ENCODE results near the gene SEMA5A. TPM values are rescaled to one million over a fixed set of nuclear protein-coding genes. Genes with fewer than 3 reads are reported as not detected.

The SEMA5A gene
- total RNA-seq, 1 experiment from 2014 or later: 9.3 TPM

- ChIA-PET POLR2A (no interaction called here), CTCF (no interaction called here)
- Mint-ChIP-seq H3K4me3 (no peak overlapping the region), H3K4me1 (peaks cover 6% of the 10 kb centered on the region; the same call in 1 of the 2 replicates), H3K36me3 (peaks cover 3% of the 10 kb centered on the region), H3K27ac (no peak overlapping the region), H3K27me3 (ENCODE audit: low read depth) (no peaks in the 10 kb centered on the region), H3K9me3 (peaks cover 18% of the 10 kb centered on the region)
- no peak for ATAC-seq
- TF ChIP-seq CREB1 (CRISPR knock-in tag; IDR thresholded peaks at IDR 0.05) (no peak), ZNF281 (CRISPR knock-in tag; IDR thresholded peaks at IDR 0.05) (no peak), ZNF232 (CRISPR knock-in tag; IDR thresholded peaks at IDR 0.05) (no peak), ZMAT4 (CRISPR knock-in tag; IDR thresholded peaks at IDR 0.05) (no peak), ZNF219 (CRISPR knock-in tag; IDR thresholded peaks at IDR 0.05; ENCODE audit: borderline replicate concordance) (no peak), IRF1 (CRISPR knock-in tag; IDR thresholded peaks at IDR 0.05) (no peak), ZBTB43 (CRISPR knock-in tag; IDR thresholded peaks at IDR 0.05) (no peak), OVOL2 (CRISPR knock-in tag; IDR thresholded peaks at IDR 0.05; ENCODE audit: borderline replicate concordance) (no peak), ETV6 (CRISPR knock-in tag; IDR thresholded peaks at IDR 0.05) (no peak), USF1 (CRISPR knock-in tag; IDR thresholded peaks at IDR 0.05) (no peak), AFF4 (CRISPR knock-in tag; IDR thresholded peaks at IDR 0.05; ENCODE audit: borderline replicate concordance) (no peak), SMAD3 (CRISPR knock-in tag; IDR thresholded peaks at IDR 0.05; ENCODE audit: borderline replicate concordance) (no peak), STAT6 (CRISPR knock-in tag; conservative IDR thresholded peaks at IDR 0.05; ENCODE audit: low read depth) (no peak), ZNF425 (CRISPR knock-in tag; conservative IDR thresholded peaks at IDR 0.05) (no peak)
- DNase-seq (ENCODE audit: low spot score): no peak
Observed at GRCh38 chr5:9335754-9336495, 209.9 kb downstream of the SEMA5A start.

Data from WTC11 (cell line).